AG09309 (cell line): ENCODE measurements around the gene ZEB2.

ENCODE experiments used
- DNase-seq: peaks from one replicate; pipeline ENCODE4 v3.0.0-alpha.2; 2010; ENCODE audit warnings: low read depth
- H3K4me3 ChIP-seq: 2 replicates; pipeline ENCODE4 v1.5.1; 2011; ENCODE audit warnings: mild to moderate bottlenecking, low read depth, low read length, moderate library complexity; ENCODE audit not compliant: control insufficient read depth
- TF ChIP-seq, protein P1 (sequence below): IDR thresholded peaks from 2 replicates; pipeline ENCODE4 v1.5.1; 2011; ENCODE audit warnings: mild to moderate bottlenecking, low read depth, low read length, inconsistent platforms; ENCODE audit not compliant: insufficient read depth, control insufficient read depth; ENCODE audit errors: missing control alignments

Gene ZEB2

GRCh38 chr2:144447535-144447934, 72.4 kb downstream of the ZEB2 start:
- H3K4me3 ChIP-seq: no peak overlapping the region
- no peak for DNase-seq
- TF ChIP-seq, protein P1, sequence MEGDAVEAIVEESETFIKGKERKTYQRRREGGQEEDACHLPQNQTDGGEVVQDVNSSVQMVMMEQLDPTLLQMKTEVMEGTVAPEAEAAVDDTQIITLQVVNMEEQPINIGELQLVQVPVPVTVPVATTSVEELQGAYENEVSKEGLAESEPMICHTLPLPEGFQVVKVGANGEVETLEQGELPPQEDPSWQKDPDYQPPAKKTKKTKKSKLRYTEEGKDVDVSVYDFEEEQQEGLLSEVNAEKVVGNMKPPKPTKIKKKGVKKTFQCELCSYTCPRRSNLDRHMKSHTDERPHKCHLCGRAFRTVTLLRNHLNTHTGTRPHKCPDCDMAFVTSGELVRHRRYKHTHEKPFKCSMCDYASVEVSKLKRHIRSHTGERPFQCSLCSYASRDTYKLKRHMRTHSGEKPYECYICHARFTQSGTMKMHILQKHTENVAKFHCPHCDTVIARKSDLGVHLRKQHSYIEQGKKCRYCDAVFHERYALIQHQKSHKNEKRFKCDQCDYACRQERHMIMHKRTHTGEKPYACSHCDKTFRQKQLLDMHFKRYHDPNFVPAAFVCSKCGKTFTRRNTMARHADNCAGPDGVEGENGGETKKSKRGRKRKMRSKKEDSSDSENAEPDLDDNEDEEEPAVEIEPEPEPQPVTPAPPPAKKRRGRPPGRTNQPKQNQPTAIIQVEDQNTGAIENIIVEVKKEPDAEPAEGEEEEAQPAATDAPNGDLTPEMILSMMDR: no peak

DNA sequence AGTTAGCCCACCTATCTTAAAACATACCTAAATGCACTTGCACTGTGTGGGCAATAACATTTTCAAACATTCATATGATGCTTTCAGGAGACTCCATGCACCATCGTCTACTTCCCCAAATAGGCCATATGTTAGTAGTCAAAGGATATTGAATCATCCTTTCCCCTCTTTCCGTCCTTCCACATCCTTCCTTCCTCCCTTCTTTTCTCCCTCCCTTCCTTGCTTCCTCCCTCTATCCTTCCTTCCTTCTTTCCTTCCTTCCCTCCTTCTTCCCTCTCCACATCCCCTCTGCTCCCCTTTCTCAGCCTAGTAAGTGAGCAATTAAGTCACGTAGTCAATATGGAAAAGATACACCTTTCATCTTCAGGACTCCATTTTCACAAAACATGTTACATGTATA, 73.8 kb downstream of the ZEB2 start:
- TF ChIP-seq, protein P1: no peak
- H3K4me3 ChIP-seq: no peak overlapping the region
- no peak for DNase-seq

GRCh38 chr2:144445196-144445595, 74.7 kb downstream of the ZEB2 start:
- TF ChIP-seq, protein P1: no peak
- no peak overlapping the region for H3K4me3 ChIP-seq
- no peak for DNase-seq

GRCh38 chr2:144443837-144444817, 75.8 kb downstream of the ZEB2 start:
- H3K4me3 ChIP-seq: no peak overlapping the region
- DNase-seq: no peak
- TF ChIP-seq, protein P1: no peak

GRCh38 chr2:144441711-144442141, 78.2 kb downstream of the ZEB2 start:
- TF ChIP-seq, protein P1: no peak
- H3K4me3 ChIP-seq: no peak overlapping the region
- no peak for DNase-seq

- TF ChIP-seq, protein P1: no peak
These were observed 79.9 kb downstream of the ZEB2 start for GRCh38 chr2:144439993-144440392.

More at GRCh38 chr2:144439993-144440392, 79.9 kb downstream of the ZEB2 start:
- no peak for DNase-seq
- no peak overlapping the region for H3K4me3 ChIP-seq
